ENCODE results near the gene GFOD2.
A peak's percentile ranks its signal among the peaks of the same experiment; 100 is the strongest.
"Not testable (repeated sequence)": the region's sequence is repeated elsewhere in the genome, so short reads cannot be mapped to it uniquely, and the experiment has no call there.

The GFOD2 gene

DNA sequence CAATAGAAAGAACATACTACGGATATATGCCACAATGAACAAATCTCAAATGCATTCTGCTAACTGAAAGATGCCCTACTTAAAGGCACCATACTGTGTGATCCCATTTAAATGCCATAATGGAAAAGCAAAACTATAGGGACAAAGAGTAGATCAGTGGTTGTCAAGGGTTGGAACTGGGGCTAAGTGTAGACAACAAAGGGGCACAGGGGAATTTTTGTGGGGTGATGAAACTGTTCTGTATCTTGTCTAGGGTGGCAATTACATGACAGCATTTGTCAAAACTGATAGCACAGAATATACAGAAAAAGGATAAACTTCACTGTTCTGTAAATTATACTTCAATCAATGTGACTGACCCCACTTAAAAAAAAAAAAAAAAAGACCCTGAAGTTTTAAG lies 17.7 kb downstream of the GFOD2 start:
- no peak for DNase-seq

GRCh38 chr16:67699265-67699664 lies 19.9 kb downstream of the GFOD2 start:
- no peak for DNase-seq

DNA sequence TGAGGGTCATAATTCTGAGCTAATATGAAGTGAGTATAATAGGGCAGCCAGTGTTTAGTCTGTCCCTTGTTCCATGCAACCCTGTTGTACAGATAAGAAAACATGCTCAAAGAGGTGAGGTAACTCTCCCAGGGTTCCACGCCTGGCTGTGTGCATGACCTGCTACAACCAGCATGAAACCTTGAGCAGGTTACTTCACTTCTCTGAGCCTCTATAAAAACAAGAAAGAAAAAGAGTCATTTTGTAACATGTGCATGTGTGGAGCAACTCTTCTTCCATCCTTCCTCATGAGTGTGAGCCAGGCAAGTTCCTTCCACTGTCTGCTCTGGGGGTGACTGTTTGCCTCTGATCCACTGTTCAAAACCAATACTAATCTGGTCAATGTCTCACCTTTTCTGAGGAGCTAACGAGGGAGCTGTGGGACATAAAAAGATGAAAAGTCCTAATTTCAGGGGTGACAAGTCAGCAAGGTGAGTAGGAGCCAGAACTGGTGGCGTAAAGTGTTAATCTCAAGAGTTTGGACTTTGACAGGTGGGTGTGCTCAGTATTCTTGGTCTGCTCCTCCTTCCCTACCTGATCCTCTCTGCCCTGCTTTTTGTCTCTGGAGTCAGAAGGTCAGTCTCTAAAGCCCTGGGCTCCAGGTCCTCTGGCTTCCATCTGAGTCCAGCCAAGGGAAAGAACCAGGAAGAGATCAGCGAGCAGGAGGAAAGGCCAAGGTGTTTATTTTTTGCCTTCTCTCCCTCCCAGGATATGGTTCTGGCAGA lies 21.5 kb downstream of the GFOD2 start:
- no peak for DNase-seq

- no peak for DNase-seq
Observed at GRCh38 chr16:67694611-67695010, 24.5 kb downstream of the GFOD2 start.

DNA sequence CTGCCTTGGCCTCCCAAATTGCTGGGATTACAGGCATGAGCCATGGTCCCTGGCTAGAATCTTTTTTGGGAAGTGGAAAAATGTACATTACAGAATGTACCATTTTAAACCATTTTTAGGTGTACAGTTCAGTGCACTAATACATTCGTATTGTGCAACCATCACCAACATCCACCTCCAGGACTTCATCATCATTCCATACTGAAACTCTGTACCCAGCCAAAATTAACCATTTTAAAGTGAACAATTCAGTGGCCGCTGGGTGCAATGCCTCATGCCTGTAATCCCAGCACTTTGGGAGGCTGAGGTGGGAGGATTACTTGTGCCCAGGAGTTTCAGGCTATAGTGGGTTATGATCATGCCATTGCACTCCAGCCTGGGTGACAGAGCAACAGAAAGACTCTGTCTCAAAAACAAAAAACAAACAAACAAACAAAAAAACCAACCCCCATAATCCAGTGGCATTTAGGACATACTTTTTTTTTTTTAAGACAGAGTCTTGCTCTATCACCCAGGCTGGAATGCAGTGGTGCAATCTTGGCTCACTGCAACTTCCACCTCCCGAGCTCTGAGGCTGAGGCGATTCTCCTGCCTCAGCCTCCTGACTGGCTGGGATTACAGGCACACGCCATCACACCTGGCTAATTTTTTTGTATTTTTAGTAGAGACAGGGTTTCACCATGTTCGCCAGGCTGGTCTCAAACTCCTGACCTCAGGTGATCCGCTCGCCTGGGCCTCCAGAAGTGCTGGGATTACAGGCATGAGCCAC lies 25.4 kb downstream of the GFOD2 start:
- not testable (repeated sequence) for DNase-seq

GRCh38 chr16:67685388-67686112 lies 33.6 kb downstream of the GFOD2 start:
- DNase-seq = no peak

DNA sequence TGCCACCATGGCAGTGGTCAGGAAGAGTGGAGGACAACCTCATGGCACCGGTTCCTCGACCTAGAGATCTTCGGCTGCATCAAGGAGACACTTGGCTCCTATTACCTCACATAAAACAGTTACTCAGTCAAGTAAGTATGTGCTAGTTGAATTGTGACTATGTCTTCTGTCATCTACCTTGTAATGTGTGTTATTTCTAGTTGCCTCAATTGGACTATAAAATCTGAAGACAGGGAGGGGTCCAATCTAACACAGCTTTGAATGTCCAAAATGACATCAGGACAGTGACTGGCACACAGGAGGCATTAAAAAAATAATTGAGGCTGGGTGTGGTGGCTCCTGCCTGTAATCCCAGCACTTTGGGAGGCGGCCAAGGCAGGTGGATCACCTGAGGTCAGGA lies 35.3 kb downstream of the GFOD2 start:
- no peak for DNase-seq

DNA sequence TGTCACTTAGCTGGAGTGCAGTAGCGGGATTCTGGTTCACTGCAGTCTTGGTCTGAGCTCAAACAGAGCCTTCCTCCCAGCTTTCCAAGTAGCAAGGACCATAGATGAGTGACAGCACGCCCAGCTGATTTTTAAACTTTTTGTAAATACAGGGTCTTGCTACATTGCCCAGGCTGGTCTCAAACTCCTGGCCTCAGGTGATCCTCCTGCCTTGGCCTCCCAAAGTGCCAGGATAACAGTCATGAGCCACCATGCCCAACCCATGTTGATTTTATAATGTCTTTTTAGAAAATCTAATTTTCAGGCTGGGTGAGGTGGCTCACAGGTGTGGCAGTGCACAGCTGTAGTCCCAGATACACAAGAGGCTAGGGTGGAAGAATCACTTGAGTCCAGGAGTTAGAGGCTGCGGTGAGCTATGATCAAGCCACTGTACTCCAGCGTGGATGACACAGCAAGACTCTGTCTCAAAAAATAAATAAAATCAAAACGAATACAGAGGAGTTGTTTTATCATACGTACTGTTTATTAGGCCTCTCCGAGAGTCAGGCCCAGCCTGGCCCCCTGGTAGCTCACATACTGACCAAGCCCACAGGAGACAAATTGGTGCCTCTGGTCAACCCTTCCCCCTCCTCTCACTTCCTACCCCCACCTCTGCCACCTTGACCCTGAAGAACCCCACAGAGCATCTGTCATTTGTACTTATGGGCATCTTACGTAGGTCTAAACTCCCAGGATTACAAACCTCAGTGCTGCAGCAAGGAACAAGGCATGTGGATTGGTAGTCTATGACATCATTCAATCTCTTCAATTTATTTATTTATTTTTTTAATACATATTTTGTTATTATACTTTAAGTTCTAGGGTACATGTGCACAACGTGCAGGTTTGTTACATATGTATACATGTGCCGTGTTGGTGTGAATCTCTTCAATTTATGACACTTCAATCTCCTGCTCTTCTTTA lies 38.9 kb downstream of the GFOD2 start:
- DNase-seq = no peak

DNA sequence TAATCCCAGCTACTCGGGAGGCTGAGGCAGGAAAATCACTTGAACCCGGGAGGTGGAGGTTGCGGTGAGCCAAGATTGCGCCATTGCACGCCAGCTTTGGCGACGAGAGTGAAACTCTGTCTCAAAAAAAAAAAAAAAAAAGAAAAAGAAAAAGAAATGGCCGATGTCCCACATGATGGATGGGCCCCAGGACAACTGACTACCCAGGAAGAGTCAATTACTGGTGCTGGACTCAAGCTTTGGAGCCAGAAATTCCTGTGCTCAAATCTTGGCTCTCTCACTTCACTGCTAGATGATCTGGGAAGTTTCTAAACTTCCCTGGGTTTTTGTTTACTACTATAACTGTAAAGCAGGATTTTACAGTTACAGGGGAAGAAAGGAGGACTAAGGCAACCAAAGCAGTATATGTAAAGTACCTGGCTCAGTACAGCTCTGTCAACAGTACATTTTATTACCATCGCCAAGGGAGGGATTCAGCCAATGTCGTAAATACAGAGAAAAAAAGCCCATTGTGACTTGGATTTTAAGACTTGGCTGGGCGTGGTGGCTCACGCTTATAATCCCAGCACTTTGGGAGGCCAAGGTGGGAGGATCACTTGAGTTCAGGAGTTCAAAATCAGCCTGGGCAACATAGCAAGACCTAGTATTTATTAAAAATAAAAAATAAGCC lies 40.6 kb downstream of the GFOD2 start:
- no peak for DNase-seq

- DNase-seq = no peak
Observed at GRCh38 chr16:67677712-67678111, 41.4 kb downstream of the GFOD2 start.

GRCh38 chr16:67676939-67677338 lies 42.2 kb downstream of the GFOD2 start:
- DNase-seq = no peak

GRCh38 chr16:67676516-67676915 lies 42.6 kb downstream of the GFOD2 start:
- DNase-seq = no peak

GRCh38 chr16:67675999-67676398 lies 43.1 kb downstream of the GFOD2 start:
- no peak for DNase-seq

GRCh38 chr16:67675579-67675935 lies 43.6 kb downstream of the GFOD2 start:
- no peak for DNase-seq

GRCh38 chr16:67674851-67675578 lies 44.1 kb downstream of the GFOD2 start:
- DNase-seq = no peak

DNA sequence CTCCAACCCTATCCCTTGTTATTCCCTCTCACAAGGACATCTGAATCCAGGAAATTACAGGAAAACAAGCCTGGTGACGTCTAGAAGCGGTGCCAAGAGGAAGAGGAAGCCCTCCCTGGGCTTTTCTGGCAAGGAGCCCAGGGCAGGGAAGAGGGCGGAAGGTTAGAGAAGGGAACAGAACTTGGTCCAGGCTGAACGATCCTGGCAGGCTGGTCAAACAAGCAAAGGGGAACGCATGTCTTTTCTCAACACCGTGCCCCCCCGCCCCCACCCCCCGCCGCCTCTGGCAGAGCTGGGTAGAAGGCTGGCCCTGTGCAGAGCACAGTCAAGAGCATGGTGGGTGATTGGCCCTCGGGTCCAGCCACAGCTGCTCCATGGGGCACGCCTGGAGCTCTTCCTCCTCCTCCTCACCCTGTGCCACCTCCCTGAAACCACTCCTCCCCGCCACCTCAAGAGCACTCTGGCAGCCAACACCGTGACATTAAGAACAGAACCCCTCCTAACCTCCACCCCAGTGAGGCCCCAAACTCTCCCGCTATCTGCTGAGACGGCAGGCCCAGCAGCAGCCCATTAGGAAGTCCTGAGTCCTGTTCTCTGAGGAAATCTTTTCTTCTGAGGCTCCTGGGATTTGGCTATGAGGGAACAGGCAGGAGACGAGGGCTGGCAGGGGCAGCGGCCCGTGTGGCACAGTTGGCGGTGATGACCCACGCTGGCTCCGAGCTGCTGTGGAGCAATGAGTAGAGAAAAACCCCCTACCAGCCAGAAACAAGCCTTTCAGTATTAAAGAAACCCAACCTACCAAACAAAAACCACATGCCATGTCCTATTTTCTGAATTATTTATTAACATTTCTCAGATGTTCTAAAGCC lies 45.2 kb downstream of the GFOD2 start:
- DNase-seq = no peak

GRCh38 chr16:67672739-67673662 lies 46.1 kb downstream of the GFOD2 start:
- peak; percentile 72 for DNase-seq

- no peak for DNase-seq
Observed at GRCh38 chr16:67672306-67672705, 46.8 kb downstream of the GFOD2 start.

GRCh38 chr16:67669499-67670101 lies 49.5 kb downstream of the GFOD2 start:
- DNase-seq = no peak

All from EL (cell line).